ENCODE measurements around the gene FCAMR. TPM values are rescaled to one million over a fixed set of nuclear protein-coding genes. Genes with fewer than 3 reads are reported as not detected.

The FCAMR gene
- total RNA-seq, 1 donor from 2014 or later, result not detected

- Mint-ChIP-seq H3K36me3 (ENCODE audit: low read depth) (no peaks in the 10 kb centered on the region), H3K9me3 (ENCODE audit: low read depth) (peaks cover under 1% of the 10 kb centered on the region), H3K27ac (ENCODE audit: unreplicated experiment) (no peak overlapping the region), H3K4me3 (ENCODE audit: unreplicated experiment) (no peak overlapping the region), H3K27me3 (ENCODE audit: low read depth) (peaks cover 50% of the 10 kb centered on the region), H3K4me1 (ENCODE audit: low read depth) (no peaks in the 10 kb centered on the region)
- no peak for DNase-seq (ENCODE audit: low spot score)
- TF ChIP-seq CTCF (IDR thresholded peaks at IDR 0.05), result no peak
Measured at GRCh38 chr1:206944703-206945102, 25.6 kb downstream of the FCAMR start.

- no peaks in the 10 kb centered on the region for H3K4me1 Mint-ChIP-seq (ENCODE audit: low read depth)
- no peak for DNase-seq (ENCODE audit: low spot score)
- H3K4me3 Mint-ChIP-seq (ENCODE audit: unreplicated experiment), result no peak overlapping the region
- H3K27me3 Mint-ChIP-seq (ENCODE audit: low read depth), result peaks cover 42% of the 10 kb centered on the region
- no peak for TF ChIP-seq CTCF (IDR thresholded peaks at IDR 0.05)
- no peaks in the 10 kb centered on the region for H3K36me3 Mint-ChIP-seq (ENCODE audit: low read depth)
- no peak overlapping the region for H3K27ac Mint-ChIP-seq (ENCODE audit: unreplicated experiment)
- H3K9me3 Mint-ChIP-seq (ENCODE audit: low read depth), result no peaks in the 10 kb centered on the region
Measured at GRCh38 chr1:206941766-206942418, 28.4 kb downstream of the FCAMR start.

GRCh38 chr1:206940588-206940936 is 29.7 kb downstream of the FCAMR start:
- TF ChIP-seq CTCF (IDR thresholded peaks at IDR 0.05), result no peak
- Mint-ChIP-seq H3K4me1 (ENCODE audit: low read depth) (no peaks in the 10 kb centered on the region), H3K27ac (ENCODE audit: unreplicated experiment) (no peak overlapping the region), H3K36me3 (ENCODE audit: low read depth) (no peaks in the 10 kb centered on the region), H3K9me3 (ENCODE audit: low read depth) (no peaks in the 10 kb centered on the region), H3K27me3 (ENCODE audit: low read depth) (peaks cover 31% of the 10 kb centered on the region), H3K4me3 (ENCODE audit: unreplicated experiment) (no peak overlapping the region)
- DNase-seq (ENCODE audit: low spot score), result no peak

GRCh38 chr1:206939841-206940587 is 30.2 kb downstream of the FCAMR start:
- Mint-ChIP-seq H3K9me3 (ENCODE audit: low read depth) (no peaks in the 10 kb centered on the region), H3K36me3 (ENCODE audit: low read depth) (no peaks in the 10 kb centered on the region), H3K4me1 (ENCODE audit: low read depth) (no peaks in the 10 kb centered on the region), H3K27ac (ENCODE audit: unreplicated experiment) (no peak overlapping the region), H3K27me3 (ENCODE audit: low read depth) (peaks cover 26% of the 10 kb centered on the region), H3K4me3 (ENCODE audit: unreplicated experiment) (no peak overlapping the region)
- TF ChIP-seq CTCF (IDR thresholded peaks at IDR 0.05), result no peak
- no peak for DNase-seq (ENCODE audit: low spot score)

GRCh38 chr1:206939131-206939530 is 31.1 kb downstream of the FCAMR start:
- TF ChIP-seq CTCF (IDR thresholded peaks at IDR 0.05), result no peak
- Mint-ChIP-seq H3K9me3 (ENCODE audit: low read depth) (no peaks in the 10 kb centered on the region), H3K36me3 (ENCODE audit: low read depth) (no peaks in the 10 kb centered on the region), H3K4me3 (ENCODE audit: unreplicated experiment) (no peak overlapping the region), H3K4me1 (ENCODE audit: low read depth) (no peaks in the 10 kb centered on the region), H3K27me3 (ENCODE audit: low read depth) (peaks cover 19% of the 10 kb centered on the region), H3K27ac (ENCODE audit: unreplicated experiment) (no peak overlapping the region)
- no peak for DNase-seq (ENCODE audit: low spot score)
